Posterior cingulate gyrus (tissue), 11 donors: ENCODE data around the gene DUSP8.
A peak's percentile ranks its signal among the peaks of the same experiment; 100 is the strongest.
"Not testable (repeated sequence)": the region's sequence is repeated elsewhere in the genome, so short reads cannot be mapped to it uniquely, and the experiment has no call there.

Experiments used
- DNase-seq, 10 donors: peaks; one replicate each; pipeline versions ENCODE4 v3.0.0 to v3.0.0-alpha.2; 2020 to 2021; ENCODE audit warnings: mixed read lengths in 3 of 10
- intact Hi-C: fragments of 100-400 bp; cut with DNase I; formaldehyde crosslinking; loops from one replicate; pipeline ENCODE4 v1.15.1; 2023

The DUSP8 gene, protein sequence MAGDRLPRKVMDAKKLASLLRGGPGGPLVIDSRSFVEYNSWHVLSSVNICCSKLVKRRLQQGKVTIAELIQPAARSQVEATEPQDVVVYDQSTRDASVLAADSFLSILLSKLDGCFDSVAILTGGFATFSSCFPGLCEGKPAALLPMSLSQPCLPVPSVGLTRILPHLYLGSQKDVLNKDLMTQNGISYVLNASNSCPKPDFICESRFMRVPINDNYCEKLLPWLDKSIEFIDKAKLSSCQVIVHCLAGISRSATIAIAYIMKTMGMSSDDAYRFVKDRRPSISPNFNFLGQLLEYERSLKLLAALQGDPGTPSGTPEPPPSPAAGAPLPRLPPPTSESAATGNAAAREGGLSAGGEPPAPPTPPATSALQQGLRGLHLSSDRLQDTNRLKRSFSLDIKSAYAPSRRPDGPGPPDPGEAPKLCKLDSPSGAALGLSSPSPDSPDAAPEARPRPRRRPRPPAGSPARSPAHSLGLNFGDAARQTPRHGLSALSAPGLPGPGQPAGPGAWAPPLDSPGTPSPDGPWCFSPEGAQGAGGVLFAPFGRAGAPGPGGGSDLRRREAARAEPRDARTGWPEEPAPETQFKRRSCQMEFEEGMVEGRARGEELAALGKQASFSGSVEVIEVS

DNA sequence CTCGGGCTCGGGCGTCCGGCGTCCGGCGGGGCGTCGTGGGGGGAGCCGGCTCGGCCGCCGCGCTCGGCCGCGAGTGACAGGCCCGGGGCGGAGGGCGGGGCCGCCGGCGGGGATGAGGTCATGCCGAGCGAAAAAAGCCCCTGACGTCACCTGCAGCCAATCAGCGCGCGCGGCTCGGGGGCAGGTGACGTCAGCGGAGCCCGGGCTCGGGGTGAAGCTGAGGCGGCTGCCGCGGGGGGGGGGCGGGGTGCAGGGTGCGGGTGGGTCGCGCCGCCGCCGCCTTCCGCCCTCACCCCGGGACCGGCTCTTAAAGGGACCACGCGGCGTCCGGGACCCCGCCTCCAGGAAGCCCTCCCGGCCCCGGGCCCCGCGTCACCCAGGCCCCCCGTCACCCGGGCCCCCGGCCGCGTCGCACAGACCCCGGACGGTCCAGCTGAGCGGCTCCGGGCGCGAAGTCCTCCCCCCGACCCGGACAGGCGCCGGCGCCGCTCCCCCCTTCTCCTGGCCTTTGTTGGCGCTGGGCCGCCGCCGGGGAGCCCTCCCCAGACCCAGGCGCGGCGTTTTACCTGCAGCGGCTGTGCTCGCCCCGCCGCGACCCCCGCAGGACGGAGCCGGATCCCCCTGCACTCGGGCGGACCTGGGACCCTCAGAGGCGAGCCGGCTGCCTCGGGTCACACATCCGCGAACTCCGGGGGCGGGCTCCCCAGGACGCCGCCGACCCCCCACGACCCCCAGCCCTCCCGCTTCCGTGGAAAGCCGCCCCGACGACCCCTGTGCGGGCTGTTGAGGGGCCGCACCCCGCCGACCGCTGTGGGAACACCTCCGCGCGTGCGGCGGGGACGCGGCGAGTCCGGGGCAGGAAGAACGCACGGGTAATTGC, at the start of gene DUSP8:
Gene DUSP8, minus strand, starts transcription at position 75 of the 880 bp plus-strand sequence. CDS start 6,445 bp downstream, outside the sequence.
- peak; percentile 87 to 99 (median 94) for DNase-seq
- intact Hi-C loops, result no loop called here

DNA sequence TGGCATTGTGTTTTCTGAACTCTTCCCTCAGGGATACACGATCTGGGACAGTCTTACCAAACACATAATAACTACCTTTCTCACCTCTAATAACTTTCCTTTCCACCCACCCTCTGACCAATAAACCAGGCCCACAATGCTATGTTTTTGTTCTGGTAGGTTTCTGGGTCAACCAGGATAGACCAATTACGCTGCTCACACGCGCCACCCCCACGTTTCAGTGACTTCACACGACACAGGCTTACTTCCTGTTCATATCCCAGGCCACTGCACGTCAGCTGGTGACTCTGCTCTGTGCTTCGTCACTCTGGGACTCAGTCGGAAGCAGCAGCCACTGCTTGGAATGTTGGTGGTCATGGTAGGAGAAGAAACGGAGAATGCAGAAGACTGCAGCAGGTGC, 47.4 kb upstream of the DUSP8 start:
- no peak for DNase-seq
- intact Hi-C loops, result no loop called here

DNA sequence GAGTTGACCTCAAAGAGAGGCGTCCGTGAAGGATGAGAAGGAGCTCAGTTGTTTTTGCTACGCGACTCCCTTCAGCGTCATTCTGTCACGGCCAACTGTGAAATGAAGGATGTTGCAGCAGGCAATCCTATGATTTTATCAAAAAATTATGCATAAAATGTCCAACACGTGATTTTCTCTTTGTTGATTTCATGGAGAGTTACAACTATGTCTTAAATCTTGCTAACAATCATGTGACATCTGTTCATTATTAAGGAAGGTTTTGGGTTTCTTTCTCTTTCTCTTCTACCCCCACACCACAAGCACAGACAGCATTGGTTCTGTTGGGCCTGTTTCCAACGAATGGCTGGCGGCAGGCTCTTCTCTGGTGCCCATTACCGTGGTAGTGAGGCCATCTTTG, 46.2 kb upstream of the DUSP8 start:
- intact Hi-C loops, result no loop called here
- no peak for DNase-seq

DNA sequence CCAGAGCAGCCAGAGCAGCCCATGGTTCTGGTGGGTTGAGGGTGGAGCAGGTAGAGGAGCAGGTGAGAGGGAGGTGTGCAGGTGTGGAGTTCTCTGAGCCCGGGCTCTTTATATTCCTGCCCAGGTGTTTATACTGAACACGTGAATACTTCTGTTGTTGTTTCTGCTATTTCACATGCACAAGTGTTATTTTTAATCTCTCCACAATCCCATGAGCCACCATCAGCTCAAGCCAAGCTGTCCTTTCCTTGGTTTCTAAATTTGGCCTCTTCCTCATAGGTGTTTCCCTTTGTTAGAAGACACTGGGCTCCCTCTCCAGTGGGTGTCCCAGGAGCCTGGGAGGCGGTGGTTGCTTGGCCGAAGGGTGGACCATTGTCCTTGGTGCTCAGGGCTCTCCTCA, 36.3 kb upstream of the DUSP8 start, which contains the start of gene KRTAP5-3:
Gene KRTAP5-3, minus strand, starts transcription at position 101 of the 400 bp plus-strand sequence. Its CDS starts 78 bp downstream, at position 23.
- no peak for DNase-seq
- intact Hi-C loops, result no loop called here

DNA sequence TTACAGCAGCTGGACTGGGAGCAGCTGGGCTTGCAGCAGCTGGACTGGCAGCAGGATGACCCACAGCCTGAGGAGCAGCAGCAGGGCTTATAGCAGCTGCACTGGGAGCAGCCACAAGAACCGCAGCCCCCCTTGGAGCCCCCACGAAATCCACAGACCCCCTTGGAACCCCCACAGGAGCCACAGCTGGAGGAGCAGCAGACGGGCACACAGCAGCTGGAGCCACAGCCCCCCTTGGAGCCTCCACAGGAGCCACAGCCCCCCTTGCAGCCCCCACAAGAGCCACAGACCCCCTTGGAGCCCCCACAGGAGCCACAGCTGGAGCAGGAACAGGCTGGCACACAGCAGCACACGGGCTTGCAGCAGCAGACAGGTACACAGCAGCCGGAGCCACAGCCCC, 35.8 kb upstream of the DUSP8 start:
- intact Hi-C loops, DNase-seq: not testable (repeated sequence)

DNA sequence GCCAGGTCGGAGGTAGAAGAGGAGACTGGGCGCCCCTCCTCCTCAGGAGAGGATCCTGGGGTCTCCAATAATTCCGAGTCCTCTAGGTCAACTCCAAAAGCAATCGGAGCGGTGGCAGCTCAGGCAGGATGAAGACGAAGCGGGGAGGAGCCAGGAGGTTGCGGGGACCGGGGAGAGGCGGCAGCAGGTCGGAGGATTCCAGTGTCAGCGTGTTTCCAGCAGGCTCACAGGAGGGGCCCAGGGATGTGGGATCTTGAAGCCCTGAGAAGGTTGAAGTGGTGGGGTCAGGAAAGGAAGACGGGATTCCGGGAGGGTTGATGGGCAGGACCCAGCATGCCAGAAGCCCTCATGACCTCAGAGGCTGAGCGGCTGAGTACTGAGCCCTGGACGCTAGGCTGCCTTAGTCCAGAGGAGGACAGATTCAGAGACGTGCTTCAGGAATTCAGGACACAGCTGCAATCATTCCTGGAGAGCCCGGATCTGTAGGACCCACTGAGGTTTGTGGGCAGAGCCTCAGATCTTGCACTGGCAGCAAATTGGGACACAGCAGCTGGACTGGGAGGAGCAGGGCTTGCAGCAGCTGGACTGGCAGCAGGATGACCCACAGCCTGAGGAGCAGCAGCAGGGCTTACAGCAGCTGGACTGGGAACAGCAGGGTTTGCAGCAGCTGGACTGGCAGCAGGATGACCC, 35.2 kb upstream of the DUSP8 start:
- intact Hi-C loops, DNase-seq: not testable (repeated sequence)

DNA sequence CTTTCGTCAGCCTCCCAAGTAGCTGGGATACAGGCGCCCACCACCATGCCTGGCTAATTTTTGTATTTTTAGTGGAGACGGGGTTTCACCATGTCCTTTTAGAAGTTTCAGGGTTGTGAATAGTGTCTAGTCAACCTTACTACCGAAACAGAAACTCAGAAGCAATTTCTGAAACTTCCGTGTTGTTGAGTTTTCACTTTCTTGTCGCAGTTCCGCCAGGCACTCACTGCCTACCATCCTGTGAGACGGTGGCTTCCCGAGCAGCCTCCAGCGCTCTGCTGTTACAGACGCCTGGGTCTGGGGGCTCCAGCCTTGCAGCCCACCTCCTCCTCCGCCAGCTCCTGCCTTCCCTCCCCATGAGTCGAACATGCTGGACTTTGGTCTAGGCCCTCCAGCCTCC, 33.9 kb upstream of the DUSP8 start:
- DNase-seq, intact Hi-C loops: not testable (repeated sequence)

DNA sequence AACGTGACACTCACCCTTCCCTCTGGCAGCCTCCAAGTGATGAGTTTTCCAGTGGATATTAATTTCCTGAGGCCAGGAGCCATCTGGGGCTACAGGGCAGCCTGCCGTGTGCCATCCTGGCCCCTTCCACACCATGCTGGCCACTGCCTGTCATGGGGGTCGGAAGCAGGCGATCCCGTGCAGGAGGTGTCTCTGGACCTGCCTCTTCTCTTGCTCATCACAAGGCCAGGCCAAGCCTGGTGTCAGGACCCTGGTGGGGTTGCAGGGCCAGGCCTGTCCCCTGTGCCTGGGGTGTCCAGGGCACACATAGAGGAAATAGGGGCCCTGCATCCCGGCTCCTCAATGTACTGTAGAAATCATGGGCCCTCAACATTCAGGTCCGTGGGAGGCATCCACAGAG, 32.6 kb upstream of the DUSP8 start:
- intact Hi-C loops, result no loop called here
- DNase-seq, result no peak

DNA sequence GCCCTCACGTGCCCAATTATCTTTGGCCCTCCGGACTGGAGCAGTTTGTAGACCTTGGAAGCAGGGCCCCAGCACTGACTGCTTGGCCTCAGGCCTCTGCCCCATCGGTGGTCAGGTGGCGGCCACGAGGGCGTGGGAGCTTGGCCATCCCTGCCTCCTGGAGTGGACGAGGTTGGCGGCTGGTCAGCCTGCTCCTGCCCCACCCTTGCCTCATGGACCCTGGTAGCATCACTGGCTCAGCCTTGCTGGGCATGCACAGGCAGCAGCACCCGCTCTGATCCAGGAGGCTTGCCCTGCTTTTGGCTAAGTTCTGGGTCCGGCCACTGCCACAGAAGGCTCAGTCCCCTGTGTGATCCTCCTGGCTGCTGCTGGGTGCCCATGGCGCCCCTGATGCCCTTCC, 32.1 kb upstream of the DUSP8 start:
- no peak for DNase-seq
- intact Hi-C loops, result no loop called here

DNA sequence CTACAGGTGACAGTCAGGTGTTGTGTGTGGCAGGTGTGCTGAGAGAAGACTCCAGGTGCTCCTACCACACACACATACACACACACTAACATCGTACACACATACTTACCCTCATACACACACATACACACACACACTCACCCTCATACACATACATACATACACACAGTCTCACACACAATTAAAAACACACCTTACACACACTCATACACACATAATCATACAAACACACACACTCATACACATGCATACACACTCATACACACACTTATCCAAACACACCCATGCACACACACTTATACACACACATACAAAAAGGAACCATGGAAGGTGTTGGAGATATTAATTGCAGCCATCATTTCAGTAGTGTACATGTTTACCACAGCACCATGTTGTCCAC, 31.6 kb upstream of the DUSP8 start:
- DNase-seq, result no peak
- intact Hi-C loops, result no loop called here

DNA sequence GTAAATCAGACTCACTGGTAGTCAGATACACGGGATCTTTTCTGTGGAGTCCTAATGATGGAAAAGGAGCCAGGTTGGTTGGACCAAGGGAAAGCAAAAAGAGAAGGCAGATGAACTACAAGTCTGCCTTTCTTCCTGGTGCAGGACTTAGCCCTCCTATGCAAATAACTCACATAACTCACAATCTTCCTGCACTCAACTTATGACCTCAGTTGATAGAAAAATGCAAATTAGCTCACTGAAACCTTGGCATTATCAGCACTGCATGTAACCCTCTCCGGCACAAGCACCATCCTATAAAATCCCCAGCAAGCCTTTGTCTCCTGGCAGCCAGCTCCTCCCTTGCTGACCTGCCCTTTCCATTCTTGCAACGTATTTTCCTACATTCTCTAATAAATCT, 29.6 kb upstream of the DUSP8 start:
- intact Hi-C loops, DNase-seq: not testable (repeated sequence)

DNA sequence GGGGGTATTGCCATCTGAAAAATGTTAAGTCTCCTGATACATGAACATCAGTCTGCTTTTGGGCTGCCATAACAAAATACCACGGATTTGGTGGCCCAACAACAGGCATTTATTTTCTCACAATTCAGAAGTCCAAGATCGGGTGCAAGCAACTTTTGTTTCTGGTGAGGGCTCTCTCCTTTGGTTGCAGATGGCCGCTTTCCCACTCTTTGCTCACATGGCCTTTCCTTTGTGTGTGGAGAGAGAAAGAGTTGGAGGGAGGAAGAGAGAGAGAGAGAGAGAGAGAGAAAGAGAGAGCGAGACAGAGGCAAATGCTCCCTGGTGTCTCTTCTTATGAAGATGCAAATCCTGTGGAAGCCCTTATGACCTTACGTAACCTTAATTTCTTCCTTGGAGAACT, 28.6 kb upstream of the DUSP8 start:
- no peak for DNase-seq
- intact Hi-C loops, result no loop called here

DNA sequence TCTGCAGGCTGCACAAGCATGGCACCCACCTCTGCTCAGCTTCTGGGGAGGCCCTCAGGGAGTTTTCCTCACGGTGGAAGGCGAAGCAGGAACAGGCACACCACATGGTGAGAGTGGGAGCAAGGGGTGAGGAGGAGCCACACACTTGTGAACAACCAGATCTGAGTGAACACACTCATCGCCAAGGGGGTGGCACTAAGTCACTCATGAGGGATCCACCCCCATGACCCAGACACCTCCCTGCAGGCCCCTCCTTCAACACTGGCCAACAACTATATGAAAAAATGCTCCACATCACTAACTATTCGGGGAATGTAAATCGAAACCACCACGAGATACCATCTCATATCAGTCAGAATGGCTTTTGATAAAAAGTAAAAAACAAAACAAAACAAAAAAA, 26.7 kb upstream of the DUSP8 start:
- no peak for DNase-seq
- intact Hi-C loops, result no loop called here

DNA sequence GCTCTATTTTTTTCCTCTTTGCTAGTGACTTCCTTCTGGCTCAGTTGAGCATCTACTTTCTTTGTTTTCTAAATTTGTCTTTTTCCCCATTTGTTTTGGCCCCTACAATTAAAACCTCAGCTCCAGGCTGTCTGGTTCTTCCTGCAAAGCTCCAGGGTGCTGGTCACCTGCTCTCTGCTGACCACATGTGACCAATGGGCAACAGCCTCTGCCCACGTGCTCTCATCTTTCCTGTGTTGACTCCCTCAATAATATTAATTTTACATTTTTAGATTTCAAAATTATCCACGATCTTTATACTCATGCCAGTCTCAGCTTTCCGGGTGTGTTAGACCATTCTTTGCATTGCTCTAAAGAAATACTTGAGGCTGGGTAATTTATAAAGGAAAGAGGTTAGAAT, 26.3 kb upstream of the DUSP8 start:
- DNase-seq, intact Hi-C loops: not testable (repeated sequence)

DNA sequence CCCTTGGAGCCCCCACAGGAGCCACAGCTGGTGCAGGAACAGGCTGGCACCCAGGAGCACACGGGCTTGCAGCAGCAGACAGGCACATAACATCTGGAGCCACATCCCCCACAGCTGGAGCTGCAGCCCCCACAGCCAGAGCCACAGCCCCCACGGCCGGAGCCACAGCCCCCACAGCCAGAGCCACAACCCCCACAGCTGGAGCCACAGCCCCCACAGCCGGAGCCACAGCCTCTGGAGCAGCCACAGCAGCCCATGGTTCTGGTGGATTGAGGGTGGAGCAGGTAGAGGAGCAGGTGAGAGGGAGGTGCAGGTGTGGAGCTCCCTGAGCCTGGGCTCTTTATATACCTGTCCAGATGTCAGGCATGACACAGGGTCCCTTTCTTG, 25.9 kb upstream of the DUSP8 start, which contains the start of gene KRTAP5-2:
Gene KRTAP5-2, minus strand, starts transcription at position 301 of the 387 bp plus-strand sequence. Its CDS starts 44 bp downstream, at position 257.
- intact Hi-C loops, result no loop called here
- DNase-seq, result peak in 2 of 10 donors; percentile 46 to 59

DNA sequence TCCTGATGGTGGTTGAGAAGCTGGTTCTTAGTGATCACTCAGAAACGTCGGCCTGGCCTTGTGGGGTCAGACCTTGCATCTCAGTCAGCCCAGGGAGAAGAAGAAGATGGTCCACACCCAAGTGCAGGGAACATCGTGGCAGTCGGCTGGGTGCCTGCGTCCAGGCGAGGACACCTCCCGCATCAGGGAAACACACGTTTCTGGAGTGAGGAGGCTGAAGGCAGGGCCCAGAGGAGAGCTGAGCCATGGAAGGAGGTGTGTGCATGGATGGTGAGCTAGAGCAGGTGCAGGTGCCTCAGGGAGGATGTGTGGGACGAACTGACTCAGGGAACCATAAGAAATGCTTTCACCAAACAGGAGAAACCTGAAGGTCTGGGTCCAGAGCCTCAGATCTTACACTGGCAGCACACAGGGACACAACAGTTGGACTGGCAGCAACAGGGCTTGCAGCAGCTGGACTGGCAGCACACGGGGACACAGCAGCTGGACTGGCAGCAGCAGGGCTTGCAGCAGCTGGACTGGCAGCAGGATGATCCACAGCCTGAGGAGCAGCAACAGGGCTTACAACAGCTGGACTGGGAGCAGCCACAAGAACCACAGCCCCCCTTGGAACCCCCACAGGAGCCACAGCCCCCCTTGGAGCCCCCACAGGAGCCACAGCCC, 25.4 kb upstream of the DUSP8 start:
- intact Hi-C loops, result no loop called here

DNA sequence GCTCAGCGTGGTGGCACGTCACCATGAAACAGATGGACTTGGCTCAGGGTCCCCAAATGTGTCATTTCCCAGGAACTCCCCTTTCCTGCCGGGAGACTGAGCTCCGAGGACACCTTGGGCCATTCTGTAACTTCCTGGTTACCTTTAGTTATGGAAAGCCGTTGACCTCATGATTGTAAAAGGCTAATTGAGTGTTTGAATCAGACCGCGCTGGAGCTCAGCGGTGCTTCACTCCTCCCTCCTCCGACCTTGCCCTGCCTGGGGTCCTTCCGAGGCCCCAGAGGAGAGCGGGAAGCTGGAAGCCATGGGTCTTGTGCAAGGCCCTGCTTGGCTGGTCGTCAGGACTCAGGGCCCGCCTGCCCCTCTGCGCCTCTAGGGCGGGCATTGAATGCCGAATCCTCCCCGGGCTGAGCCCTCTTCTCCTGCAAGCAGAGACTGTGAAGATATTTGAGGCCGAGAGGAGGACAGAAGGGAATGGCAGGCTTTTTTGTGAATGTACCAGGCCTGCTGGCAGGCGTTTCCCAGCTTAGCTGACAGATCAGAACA, 24.6 kb upstream of the DUSP8 start:
- DNase-seq, result peak in 2 of 10 donors; percentile 75 to 79
- intact Hi-C loops, result not testable (repeated sequence)

More for the DNA sequence above, 25.4 kb upstream of the DUSP8 start:
- DNase-seq, result peak in 2 of 10 donors; percentile 53 to 65

DNA sequence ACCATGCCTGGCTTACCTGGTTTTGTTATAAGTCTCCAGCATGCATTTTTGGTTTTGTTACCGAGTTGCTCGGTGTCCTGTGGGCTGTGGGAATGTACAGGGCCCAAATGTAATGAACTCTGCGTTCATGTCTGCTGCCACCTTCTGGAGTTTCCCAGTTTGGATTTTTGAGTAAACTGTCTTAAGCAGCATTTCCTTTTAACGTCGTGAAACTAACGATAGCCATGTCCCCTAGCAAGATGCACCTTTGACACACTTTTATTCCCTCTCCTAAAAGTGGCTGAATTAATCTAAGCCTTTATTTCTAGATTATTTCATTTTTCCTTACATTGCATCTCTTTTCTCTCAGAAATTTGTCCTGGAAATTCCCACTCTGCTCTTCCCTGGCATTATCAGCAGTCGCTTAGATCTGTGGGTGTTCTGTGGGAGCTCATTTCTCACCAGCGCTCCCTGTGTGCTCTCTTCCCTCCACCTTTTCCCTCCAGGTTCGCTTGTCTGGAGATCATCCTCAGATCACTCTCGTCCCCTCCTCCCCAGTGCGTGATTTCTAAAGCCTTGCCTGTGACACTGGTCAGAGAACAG, 24.0 kb upstream of the DUSP8 start:
- intact Hi-C loops, result not testable (repeated sequence)
- DNase-seq, result peak in 2 of 10 donors; percentile 38 to 49

DNA sequence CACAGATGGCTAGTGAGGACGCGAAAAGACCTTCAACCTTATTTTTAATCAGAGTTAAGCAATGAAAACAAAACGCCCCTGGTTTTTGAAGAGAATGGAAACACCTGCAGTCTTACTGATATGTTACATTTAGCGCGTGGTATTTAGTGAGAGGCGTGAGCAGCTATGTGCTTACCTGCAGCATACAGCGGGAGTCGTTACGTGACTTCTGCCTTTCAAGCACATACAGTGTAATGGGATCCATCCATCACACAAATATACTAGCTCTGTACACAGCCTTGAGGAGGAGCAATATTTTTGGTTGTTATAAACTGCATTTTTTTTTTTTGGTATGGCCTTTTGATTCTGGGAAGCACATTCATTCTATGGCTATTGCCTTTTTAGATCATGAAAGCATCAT, 20.6 kb upstream of the DUSP8 start:
- intact Hi-C loops, result no loop called here
- no peak for DNase-seq
